Spleen (tissue), 11 donors: ENCODE measurements around the gene PITPNB. TPM values are rescaled to one million over a fixed set of nuclear protein-coding genes. Genes with fewer than 3 reads are reported as not detected.

Experiments used
- DNase-seq: peaks from one replicate; pipeline ENCODE4 v3.0.0-alpha.2; 2020
- H3K27ac ChIP-seq, 8 donors: fragments of 200-600 bp; sonication (generic) in 7 of 8; 1 replicate in 4 of 8; 2 replicates in 4 of 8; pipeline versions ENCODE4 v1.5.0 to v1.8.0; 2016 to 2021; ENCODE audit warnings: inconsistent platforms in 4 of 8, mild to moderate bottlenecking in 4 of 8, moderate library complexity in 1 of 8
- H3K27me3 ChIP-seq, 7 donors: fragments of 200-600 bp; sonication (generic) in 6 of 7; replicated peaks in 1 of 7; 1 replicate in 4 of 7; 2 replicates in 3 of 7; pipeline versions ENCODE4 v1.5.0 to v1.8.0; 2016 to 2021; ENCODE audit warnings: inconsistent platforms in 3 of 7, mild to moderate bottlenecking in 1 of 7
- H3K36me3 ChIP-seq, 6 donors: fragments of 200-600 bp; sonication (generic) in 5 of 6; 1 replicate in 4 of 6; 2 replicates in 2 of 6; pipeline versions ENCODE4 v1.5.0 to v1.8.0; 2016 to 2021; ENCODE audit warnings: inconsistent platforms in 2 of 6
- H3K4me1 ChIP-seq, 6 donors: fragments of 200-600 bp; sonication (generic) in 5 of 6; 1 replicate in 3 of 6; 2 replicates in 3 of 6; pipeline versions ENCODE4 v1.5.0 to v1.8.0; 2016 to 2021; ENCODE audit warnings: inconsistent platforms in 3 of 6
- H3K4me3 ChIP-seq, 8 donors: fragments of 200-600 bp; sonication (generic) in 7 of 8; 1 replicate in 4 of 8; 2 replicates in 4 of 8; pipeline versions ENCODE4 v1.5.0 to v1.8.0; 2016 to 2021; ENCODE audit warnings: inconsistent platforms in 4 of 8, mild to moderate bottlenecking in 4 of 8, moderate library complexity in 2 of 8
- H3K9me3 ChIP-seq, 8 donors: fragments of 200-600 bp; sonication (generic) in 7 of 8; 1 replicate in 4 of 8; 2 replicates in 4 of 8; pipeline versions ENCODE4 v1.5.0 to v1.8.0; 2016 to 2021; ENCODE audit warnings: inconsistent platforms in 4 of 8
- POLR2A ChIP-seq, 3 donors: fragments of 450-650 bp; IDR thresholded peaks; one replicate each; pipeline ENCODE4 v1.5.1; 2017; ENCODE audit warnings: antibody characterized with exemption in 3 of 3, mild to moderate bottlenecking in 1 of 3
- POLR2AphosphoS5 ChIP-seq, 3 donors: sonication (generic); formaldehyde crosslinking; IDR thresholded peaks; one replicate each; pipeline ENCODE4 v1.5.1; 2017; ENCODE audit warnings: antibody characterized with exemption in 3 of 3
- WGBS, 5 donors: extraction: QIAGEN DNeasy Blood & Tissue Kit in 3 of 5; methylation state at CpG; one replicate each; pipeline versions ENCODE4 v1.1.5 to v1.1.7; 2013 to 2018; 5-methylcytosine and 5-hydroxymethylcytosine counted together
- intact Hi-C: fragments of 100-400 bp; cut with DNase I; formaldehyde crosslinking; loops from one replicate; pipeline ENCODE4 v1.15.0; 2023; ENCODE audit warnings: low total_unique reads
- polyA plus RNA-seq, 3 donors: library from polyadenylated mRNA; stranded (reverse); fragments of 200-250 nt; gene quantifications; one replicate each; pipeline ENCODE4 v1.2.1, GENCODE V29; 2013
- total RNA-seq, 7 donors: library from RNA; depleted of rRNA in 3 of 7; stranded (reverse); fragments of >200 nt in 3 of 7; fragmentation: NEBNext Ultra II Directional in 4 of 7; extraction: Animal tissue kit (Norgen Biotek cat#: 25700) in 4 of 7; gene quantifications; one replicate each; pipeline versions ENCODE4 v1.1.0 to v1.2.1, GENCODE V29; 2016 to 2021
- TF ChIP-seq, protein P1 (sequence below), 11 experiments: fragments of 200-600 bp in 7 of 11; fragments of 450-650 bp in 4 of 11; sonication (generic) in 4 of 11; IDR thresholded peaks in 8 of 11; conservative IDR thresholded peaks in 3 of 11; 1 replicate in 7 of 11; 2 replicates in 4 of 11; pipeline versions ENCODE4 v1.4.0 to v1.8.0; 2016 to 2021; ENCODE audit warnings: antibody characterized with exemption in 11 of 11, inconsistent platforms in 4 of 11, mild to moderate bottlenecking in 1 of 11
- donor health status: healthy with polysubstance abuse.
- donor health status: DM: no; HTN: no; CAD: no; lungs with moderate emphysema.
- donor health status: DM: no; HTN: no; CAD: no.
- donor health status: Bipolar disorder and iron deficiency.
- donor health status: healthy.
- donor health status: DM: no; HTN: no; CAD: no.
- donor health status: DM: yes; HTN: yes; CAD: no.

Gene PITPNB
- total and polyA plus RNA-seq, 10 donors = 17.5 to 67.2 (median 48.9) TPM

DNA sequence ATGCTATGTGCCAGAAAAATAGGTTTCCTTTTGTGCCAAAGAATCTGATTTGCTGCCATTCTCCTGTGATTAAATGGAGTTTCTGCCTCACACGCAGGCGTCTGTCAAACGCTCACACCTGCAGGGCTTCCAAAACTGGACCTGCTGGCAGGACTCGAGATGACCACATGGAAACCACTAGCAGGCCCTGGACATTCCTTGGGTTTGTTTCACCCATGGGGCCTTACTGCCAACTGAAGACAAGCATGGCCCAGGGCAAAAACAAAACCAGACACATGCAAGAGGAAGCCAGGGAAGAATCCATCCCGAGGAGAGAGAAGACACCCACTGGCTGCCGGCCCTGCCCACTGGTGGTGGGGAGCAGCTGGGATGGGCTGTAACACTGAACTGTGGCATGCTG lies 61.6 kb downstream of the PITPNB start:
- no peak overlapping the region for H3K27ac ChIP-seq
- intact Hi-C loops = no loop called here
- H3K9me3 ChIP-seq = no peaks in the 10 kb centered on the region
- no peaks in the 10 kb centered on the region for H3K27me3 ChIP-seq
- no peak overlapping the region for H3K4me3 ChIP-seq
- H3K4me1 ChIP-seq = peaks cover 0 to 21% (median 6%) of the 10 kb centered on the region in 6 donors
- 88 to 96% (median 95%) methylated on average over 6 of the region's 6 CpGs for WGBS, 5 donors
- H3K36me3 ChIP-seq = peaks cover 0 to 95% (median 71%) of the 10 kb centered on the region in 6 donors
- TF ChIP-seq POLR2A (IDR thresholded peaks at IDR 0.05) (no peak), POLR2AphosphoS5 (IDR thresholded peaks at IDR 0.05) (no peak)
- TF ChIP-seq, protein P1, sequence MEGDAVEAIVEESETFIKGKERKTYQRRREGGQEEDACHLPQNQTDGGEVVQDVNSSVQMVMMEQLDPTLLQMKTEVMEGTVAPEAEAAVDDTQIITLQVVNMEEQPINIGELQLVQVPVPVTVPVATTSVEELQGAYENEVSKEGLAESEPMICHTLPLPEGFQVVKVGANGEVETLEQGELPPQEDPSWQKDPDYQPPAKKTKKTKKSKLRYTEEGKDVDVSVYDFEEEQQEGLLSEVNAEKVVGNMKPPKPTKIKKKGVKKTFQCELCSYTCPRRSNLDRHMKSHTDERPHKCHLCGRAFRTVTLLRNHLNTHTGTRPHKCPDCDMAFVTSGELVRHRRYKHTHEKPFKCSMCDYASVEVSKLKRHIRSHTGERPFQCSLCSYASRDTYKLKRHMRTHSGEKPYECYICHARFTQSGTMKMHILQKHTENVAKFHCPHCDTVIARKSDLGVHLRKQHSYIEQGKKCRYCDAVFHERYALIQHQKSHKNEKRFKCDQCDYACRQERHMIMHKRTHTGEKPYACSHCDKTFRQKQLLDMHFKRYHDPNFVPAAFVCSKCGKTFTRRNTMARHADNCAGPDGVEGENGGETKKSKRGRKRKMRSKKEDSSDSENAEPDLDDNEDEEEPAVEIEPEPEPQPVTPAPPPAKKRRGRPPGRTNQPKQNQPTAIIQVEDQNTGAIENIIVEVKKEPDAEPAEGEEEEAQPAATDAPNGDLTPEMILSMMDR (IDR thresholded peaks at IDR 0.05 in 8 of 11, conservative IDR thresholded peaks at IDR 0.05 in 3 of 11) = no peak
- no peak for DNase-seq

DNA sequence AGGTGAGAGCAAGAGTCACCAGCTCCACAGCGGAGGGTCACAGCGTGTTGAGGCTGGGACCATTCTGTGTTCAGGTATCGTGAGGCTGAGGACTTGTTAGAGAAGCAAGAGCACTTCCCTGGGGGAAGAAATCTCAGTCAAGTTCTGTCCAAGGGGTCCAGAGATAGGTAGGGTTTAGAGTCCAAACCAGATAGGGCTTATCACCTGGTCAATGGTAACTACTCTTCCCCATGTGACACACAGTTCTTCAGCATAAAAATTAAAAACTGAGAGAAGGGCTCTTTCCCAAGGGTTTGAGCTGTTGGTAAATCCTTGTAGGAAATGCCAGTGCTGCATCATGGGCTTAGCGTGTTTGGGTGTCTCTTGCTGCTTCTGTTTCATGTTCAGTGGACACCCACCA lies 62.7 kb downstream of the PITPNB start:
- Histone ChIP-seq H3K36me3 (peaks cover 3 to 97% (median 76%) of the 10 kb centered on the region in 6 donors), H3K9me3 (no peaks in the 10 kb centered on the region), H3K4me1 (peaks cover 0 to 20% (median 6%) of the 10 kb centered on the region in 6 donors), H3K4me3 (no peak overlapping the region), H3K27ac (no peak overlapping the region), H3K27me3 (no peaks in the 10 kb centered on the region)
- no peak for DNase-seq
- 95 to 99% (median 98%) methylated on average over 4 of the region's 4 CpGs for WGBS, 5 donors
- intact Hi-C loops = no loop called here
- TF ChIP-seq POLR2A (IDR thresholded peaks at IDR 0.05) (no peak), POLR2AphosphoS5 (IDR thresholded peaks at IDR 0.05) (no peak)
- TF ChIP-seq, protein P1 (IDR thresholded peaks at IDR 0.05 in 8 of 11, conservative IDR thresholded peaks at IDR 0.05 in 3 of 11) = no peak

- intact Hi-C loops = no loop called here
- TF ChIP-seq POLR2AphosphoS5 (IDR thresholded peaks at IDR 0.05) (peak in 1 of 3 donors; percentile 29), POLR2A (IDR thresholded peaks at IDR 0.05) (no peak)
- WGBS, 5 donors = 41 to 56% (median 45%) methylated on average over 6 of the region's 6 CpGs
- Histone ChIP-seq H3K4me3 (no peak overlapping the region), H3K27ac (peak overlapping the region in 3 of 8 donors; percentile 2 to 28 (median 21)), H3K27me3 (no peaks in the 10 kb centered on the region), H3K4me1 (peaks cover 0 to 36% (median 16%) of the 10 kb centered on the region in 6 donors), H3K9me3 (no peaks in the 10 kb centered on the region), H3K36me3 (peaks cover 3 to 100% (median 65%) of the 10 kb centered on the region in 6 donors)
- no peak for DNase-seq
Measured at GRCh38 chr22:27853424-27853823, 65.6 kb downstream of the PITPNB start.

GRCh38 chr22:27851974-27852746 lies 66.9 kb downstream of the PITPNB start:
- peaks cover 3 to 100% (median 53%) of the 10 kb centered on the region in 6 donors for H3K36me3 ChIP-seq
- WGBS, 5 donors = 86 to 95% (median 91%) methylated on average over 7 of the region's 7 CpGs
- no peak overlapping the region for H3K4me3 ChIP-seq
- H3K27ac ChIP-seq = no peak overlapping the region
- H3K9me3 ChIP-seq = no peaks in the 10 kb centered on the region
- DNase-seq = no peak
- H3K27me3 ChIP-seq = no peaks in the 10 kb centered on the region
- TF ChIP-seq, protein P1 (IDR thresholded peaks at IDR 0.05 in 8 of 11, conservative IDR thresholded peaks at IDR 0.05 in 3 of 11) = no peak
- TF ChIP-seq POLR2AphosphoS5 (IDR thresholded peaks at IDR 0.05) (no peak), POLR2A (IDR thresholded peaks at IDR 0.05) (no peak)
- intact Hi-C loops = no loop called here
- H3K4me1 ChIP-seq = peaks cover 0 to 36% (median 16%) of the 10 kb centered on the region in 6 donors
